GM12874 (cell line): Measurements from ENCODE around the gene BFSP1.

ENCODE experiments used
- TF ChIP-seq, protein P1 (sequence below): IDR thresholded peaks from 2 replicates; pipeline ENCODE4 v1.5.1; 2011; ENCODE audit warnings: low read depth, mild to moderate bottlenecking, control low read depth, low read length, moderate library complexity; ENCODE audit not compliant: insufficient read depth

The BFSP1 gene

GRCh38 chr20:17562804-17563305 is 31.7 kb upstream of the BFSP1 start:
- TF ChIP-seq, protein P1, sequence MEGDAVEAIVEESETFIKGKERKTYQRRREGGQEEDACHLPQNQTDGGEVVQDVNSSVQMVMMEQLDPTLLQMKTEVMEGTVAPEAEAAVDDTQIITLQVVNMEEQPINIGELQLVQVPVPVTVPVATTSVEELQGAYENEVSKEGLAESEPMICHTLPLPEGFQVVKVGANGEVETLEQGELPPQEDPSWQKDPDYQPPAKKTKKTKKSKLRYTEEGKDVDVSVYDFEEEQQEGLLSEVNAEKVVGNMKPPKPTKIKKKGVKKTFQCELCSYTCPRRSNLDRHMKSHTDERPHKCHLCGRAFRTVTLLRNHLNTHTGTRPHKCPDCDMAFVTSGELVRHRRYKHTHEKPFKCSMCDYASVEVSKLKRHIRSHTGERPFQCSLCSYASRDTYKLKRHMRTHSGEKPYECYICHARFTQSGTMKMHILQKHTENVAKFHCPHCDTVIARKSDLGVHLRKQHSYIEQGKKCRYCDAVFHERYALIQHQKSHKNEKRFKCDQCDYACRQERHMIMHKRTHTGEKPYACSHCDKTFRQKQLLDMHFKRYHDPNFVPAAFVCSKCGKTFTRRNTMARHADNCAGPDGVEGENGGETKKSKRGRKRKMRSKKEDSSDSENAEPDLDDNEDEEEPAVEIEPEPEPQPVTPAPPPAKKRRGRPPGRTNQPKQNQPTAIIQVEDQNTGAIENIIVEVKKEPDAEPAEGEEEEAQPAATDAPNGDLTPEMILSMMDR: no peak

- TF ChIP-seq, protein P1: no peak
These were observed 29.3 kb upstream of the BFSP1 start for GRCh38 chr20:17560344-17561074.

- TF ChIP-seq, protein P1: no peak
These were observed 28.2 kb upstream of the BFSP1 start for GRCh38 chr20:17559338-17559737.

DNA sequence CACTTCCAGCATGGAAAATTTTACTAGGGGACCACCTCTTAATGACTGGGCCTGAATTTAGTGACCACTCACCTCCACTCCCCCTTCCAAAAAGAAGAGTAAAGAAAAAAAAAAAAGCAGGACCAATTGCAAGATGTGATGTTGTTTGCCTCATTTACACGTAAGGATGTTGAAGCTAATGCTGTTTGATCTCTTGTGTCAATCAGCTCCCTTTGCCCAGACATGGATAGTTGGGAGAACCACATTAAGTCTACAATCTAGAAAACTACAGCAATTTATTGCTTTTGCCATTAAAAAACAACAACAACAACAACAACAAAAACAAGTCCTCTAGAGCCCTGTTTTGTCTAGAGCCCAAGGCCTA is 27.7 kb upstream of the BFSP1 start:
- TF ChIP-seq, protein P1: no peak

- TF ChIP-seq, protein P1: no peak
These were observed 27.2 kb upstream of the BFSP1 start for GRCh38 chr20:17558154-17558940.

GRCh38 chr20:17557675-17558006 is 26.5 kb upstream of the BFSP1 start:
- TF ChIP-seq, protein P1: no peak

GRCh38 chr20:17556837-17557674 is 25.9 kb upstream of the BFSP1 start:
- TF ChIP-seq, protein P1: no peak
